GM10248 (cell line): ENCODE data around the gene METTL14.

Source experiments
- CTCF ChIA-PET: fragments of 300-600 bp; sonication (Branson Sonifier 250); formaldehyde crosslinking; extraction: SDS; loops from one replicate; lab custom pipeline; 2021; ENCODE audit warnings: antibody characterized with exemption; lab: Yijun Ruan, JAX
- POLR2A ChIA-PET: fragments of 350-650 bp; sonication (Branson Sonifier 250); formaldehyde crosslinking; extraction: SDS; loops from one replicate; lab custom pipeline; 2020; ENCODE audit warnings: antibody characterized with exemption; lab: Yijun Ruan, JAX
- DNase-seq: peaks from one replicate; pipeline ENCODE4 v3.0.0; 2012; ENCODE audit errors: extremely low spot score
- TF ChIP-seq, protein P1 (sequence below): IDR thresholded peaks from 2 replicates; pipeline ENCODE4 v1.5.1; 2012; ENCODE audit warnings: mild to moderate bottlenecking, low read depth; ENCODE audit errors: extremely low read depth, missing control alignments, control extremely low read depth

The METTL14 gene

DNA sequence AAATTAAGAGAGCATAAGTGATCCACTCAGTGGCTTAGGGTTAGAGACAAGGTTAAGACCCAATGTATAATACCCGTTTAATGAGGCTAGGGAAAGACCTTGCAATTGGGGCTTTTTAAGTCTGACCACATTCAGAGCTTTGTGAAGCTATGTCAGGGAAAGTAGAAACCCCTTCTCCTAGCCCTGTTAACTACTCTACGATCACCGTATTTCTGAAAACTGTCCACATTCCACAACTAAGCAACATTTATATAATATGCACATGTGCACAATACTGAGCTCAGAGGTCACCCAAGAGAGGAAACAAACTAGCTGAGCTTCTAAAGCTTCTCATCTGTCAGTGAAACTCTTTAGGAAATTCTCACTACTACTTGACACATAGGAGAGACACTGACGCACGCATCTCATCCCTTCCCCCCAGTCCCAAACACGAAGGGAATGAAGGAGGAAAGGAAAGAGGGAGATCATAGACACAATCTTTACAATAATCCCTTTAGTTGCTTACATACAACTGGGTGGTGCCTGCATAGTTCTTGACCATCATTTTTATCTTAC is 56.2 kb downstream of the METTL14 start:
- TF ChIP-seq, protein P1, sequence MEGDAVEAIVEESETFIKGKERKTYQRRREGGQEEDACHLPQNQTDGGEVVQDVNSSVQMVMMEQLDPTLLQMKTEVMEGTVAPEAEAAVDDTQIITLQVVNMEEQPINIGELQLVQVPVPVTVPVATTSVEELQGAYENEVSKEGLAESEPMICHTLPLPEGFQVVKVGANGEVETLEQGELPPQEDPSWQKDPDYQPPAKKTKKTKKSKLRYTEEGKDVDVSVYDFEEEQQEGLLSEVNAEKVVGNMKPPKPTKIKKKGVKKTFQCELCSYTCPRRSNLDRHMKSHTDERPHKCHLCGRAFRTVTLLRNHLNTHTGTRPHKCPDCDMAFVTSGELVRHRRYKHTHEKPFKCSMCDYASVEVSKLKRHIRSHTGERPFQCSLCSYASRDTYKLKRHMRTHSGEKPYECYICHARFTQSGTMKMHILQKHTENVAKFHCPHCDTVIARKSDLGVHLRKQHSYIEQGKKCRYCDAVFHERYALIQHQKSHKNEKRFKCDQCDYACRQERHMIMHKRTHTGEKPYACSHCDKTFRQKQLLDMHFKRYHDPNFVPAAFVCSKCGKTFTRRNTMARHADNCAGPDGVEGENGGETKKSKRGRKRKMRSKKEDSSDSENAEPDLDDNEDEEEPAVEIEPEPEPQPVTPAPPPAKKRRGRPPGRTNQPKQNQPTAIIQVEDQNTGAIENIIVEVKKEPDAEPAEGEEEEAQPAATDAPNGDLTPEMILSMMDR = no peak
- DNase-seq = no peak
- ChIA-PET CTCF (interaction anchor here (0.6 to 1.6 kb wide), 19 partner anchors 9 to 548 kb away, joined by 3 to 7 read pairs (median 4); partner anchors contain the start of gene SYNPO2), POLR2A (no interaction called here)

DNA sequence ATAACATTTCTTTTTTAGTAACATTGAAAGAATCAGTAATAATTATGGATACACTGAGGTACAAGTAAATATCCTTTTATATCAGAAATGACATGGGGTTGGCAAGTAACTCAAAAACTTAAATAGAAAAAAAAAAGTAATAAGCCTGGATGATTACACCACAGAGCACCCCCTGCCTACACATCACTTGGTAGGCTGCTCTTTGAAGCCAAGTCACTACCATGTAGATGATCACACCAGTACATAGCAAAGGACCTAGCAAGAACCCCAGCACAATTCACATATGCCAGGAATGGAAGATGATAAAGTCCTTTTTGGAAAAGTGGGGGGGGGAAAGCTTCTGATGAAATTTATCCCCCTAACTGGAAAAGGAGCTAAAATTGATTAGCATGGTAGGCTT is 56.9 kb downstream of the METTL14 start:
- TF ChIP-seq, protein P1 = no peak
- ChIA-PET CTCF (interaction anchor here (0.8 to 1.6 kb wide), 10 partner anchors 13 to 225 kb away, joined by 3 to 7 read pairs (median 4); partner anchors contain the start of gene SYNPO2), POLR2A (no interaction called here)
- DNase-seq = no peak

DNA sequence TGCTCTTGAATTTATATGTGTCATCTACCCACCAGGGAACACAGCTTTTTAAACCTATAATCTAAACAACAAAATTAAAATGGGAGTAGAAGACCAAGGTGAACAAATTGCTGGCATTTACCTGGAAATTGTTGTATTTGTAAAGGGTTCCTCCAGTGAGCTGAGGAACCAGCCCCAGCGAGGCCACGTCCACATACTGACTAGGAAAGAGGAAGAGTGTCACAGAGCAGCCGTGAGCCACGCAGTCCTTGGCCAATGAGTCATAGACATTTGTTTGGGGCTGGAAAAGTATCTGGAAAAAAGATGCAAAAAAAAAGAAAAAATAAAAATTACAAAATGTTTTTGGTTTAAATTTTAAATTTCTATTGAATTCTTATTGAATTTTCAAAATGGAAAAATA is 58.7 kb downstream of the METTL14 start:
- TF ChIP-seq, protein P1 = no peak
- ChIA-PET POLR2A (no interaction called here), CTCF (interaction anchor here (1.3 kb wide), 1 partner anchor 28 kb away, joined by 3 read pairs; no protein-coding TSS in a partner anchor)

DNA sequence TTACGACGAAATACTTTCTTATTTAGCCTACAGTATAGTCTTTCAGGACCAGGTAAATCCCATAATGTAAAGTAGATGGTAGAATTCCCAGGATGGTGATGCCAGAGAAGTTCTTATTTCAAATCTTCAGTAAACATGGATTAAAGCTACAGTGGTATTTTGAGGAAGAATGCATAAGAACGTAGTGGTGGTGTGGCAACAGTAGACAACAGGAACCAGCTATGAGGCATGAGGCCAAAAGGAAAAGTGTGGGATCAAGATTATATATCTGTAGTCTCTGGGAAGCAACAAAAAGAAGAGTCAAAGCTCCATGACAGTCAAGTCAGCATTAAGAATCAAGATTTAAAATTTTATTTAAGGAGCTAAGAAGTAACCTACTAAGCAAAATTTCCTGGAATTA is 60.2 kb downstream of the METTL14 start:
- TF ChIP-seq, protein P1 = no peak
- CTCF ChIA-PET = interaction anchor here (1.0 to 3.9 kb wide), 11 partner anchors 7 to 146 kb away, joined by 3 to 18 read pairs (median 7); no protein-coding TSS in a partner anchor
- POLR2A ChIA-PET = no interaction called here
- DNase-seq = no peak

More for the DNA sequence above, 58.7 kb downstream of the METTL14 start:
- no peak for DNase-seq

DNA sequence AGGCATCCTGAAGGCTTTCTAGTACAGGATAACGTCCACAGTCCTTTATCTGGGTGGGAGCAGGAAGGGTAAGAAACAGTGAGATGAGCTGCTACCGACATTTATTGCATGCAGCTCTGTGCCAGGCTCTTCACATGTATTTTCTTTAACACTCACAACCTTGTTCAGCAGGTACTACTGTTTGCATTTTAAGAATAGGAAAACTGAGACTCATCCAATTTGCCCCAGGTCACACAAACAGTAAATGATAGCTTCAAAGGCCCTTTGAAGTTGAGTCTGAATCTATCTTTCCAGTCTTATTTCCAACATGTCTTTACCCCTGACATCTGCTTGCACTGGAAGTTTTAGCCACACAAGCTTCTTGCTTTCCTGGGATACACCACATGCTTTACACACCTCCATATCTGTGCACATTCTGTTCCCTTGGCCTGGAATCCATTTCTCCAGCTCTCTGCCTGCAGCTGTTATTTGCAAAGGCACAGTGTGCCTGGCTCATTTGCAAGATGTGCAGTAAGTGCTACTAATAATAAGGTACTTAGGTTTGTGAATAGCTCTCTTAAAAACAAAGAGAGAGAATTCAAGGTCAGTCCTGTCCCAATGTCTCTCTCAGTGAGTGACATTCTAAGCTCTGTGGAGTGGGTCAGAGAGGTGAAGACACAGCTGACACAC is 61.2 kb downstream of the METTL14 start:
- ChIA-PET POLR2A (interaction anchor here (0.6 kb wide), 1 partner anchor 13 kb away, joined by 3 read pairs; no protein-coding TSS in a partner anchor), CTCF (interaction anchor here (0.9 to 3.9 kb wide), 12 partner anchors 8 to 145 kb away, joined by 3 to 18 read pairs (median 6); no protein-coding TSS in a partner anchor)
- TF ChIP-seq, protein P1 = no peak
- DNase-seq = no peak

DNA sequence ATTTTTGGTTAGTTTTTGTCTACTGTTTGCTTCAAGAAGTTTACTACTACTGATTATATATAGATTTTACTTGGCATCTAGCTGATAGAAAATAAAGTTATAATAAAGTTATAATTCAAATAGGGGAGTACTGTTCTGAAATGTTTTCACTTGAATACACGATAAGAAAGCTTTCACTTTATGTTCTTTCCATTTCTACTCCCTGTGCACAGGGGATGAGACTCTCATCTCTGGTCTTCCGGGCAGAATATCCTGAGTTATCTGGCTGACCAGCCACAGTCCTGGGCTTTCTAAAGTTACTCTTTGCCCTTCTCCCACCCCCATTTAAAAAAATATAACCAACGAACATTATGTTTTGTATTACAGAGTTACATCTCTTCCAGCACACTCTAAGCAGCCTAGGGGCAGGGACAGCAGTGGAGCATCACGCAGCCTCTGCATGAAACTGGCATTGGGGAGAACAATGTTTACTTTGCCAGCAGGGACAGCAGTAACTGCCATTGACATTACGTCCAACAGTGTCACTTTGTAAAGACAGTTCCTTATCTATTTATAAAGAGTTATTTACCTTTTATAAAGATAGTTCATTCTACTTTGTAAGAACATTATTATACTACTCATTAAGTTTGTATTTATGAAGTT is 64.3 kb downstream of the METTL14 start:
- TF ChIP-seq, protein P1 = no peak
- no peak for DNase-seq
- ChIA-PET CTCF (interaction anchor here (0.9 kb wide), 1 partner anchor 16 kb away, joined by 3 read pairs; no protein-coding TSS in a partner anchor), POLR2A (interaction anchor here (0.7 kb wide), 1 partner anchor 19 kb away, joined by 3 read pairs; no protein-coding TSS in a partner anchor)
